ENCODE data around the gene TTLL11. TPM values are rescaled to one million over a fixed set of nuclear protein-coding genes. Genes with fewer than 3 reads are reported as not detected.
A peak's percentile ranks its signal among the peaks of the same experiment; 100 is the strongest.

The TTLL11 gene
- total and polyA plus RNA-seq, 4 donors: 1.4 to 4.5 (median 3.6) TPM

GRCh38 chr9:121820286-121821005 lies 272.7 kb downstream of the TTLL11 start:
- no peaks in the 10 kb centered on the region for H3K36me3 ChIP-seq (ENCODE audit: control insufficient read depth in 4 of 4, insufficient read depth in 3 of 4, low read depth in 1 of 4, low read length in 3 of 4)
- WGBS: 94% methylated on average over 11 of the region's 11 CpGs
- no peaks in the 10 kb centered on the region for H3K27me3 ChIP-seq (ENCODE audit: control insufficient read depth in 4 of 4, insufficient read depth in 4 of 4, low read length in 3 of 4)
- no peaks in the 10 kb centered on the region for H3K4me1 ChIP-seq (ENCODE audit: control insufficient read depth in 4 of 4, insufficient read depth in 4 of 4, low read length in 3 of 4)
- H3K9me3 ChIP-seq (ENCODE audit: control insufficient read depth in 4 of 4, low read length in 3 of 4): no peaks in the 10 kb centered on the region
- H3K4me3 ChIP-seq (ENCODE audit: low read depth in 1 of 3, low read length in 3 of 3): no peak overlapping the region
- no peak overlapping the region for H3K9ac ChIP-seq (ENCODE audit: low read depth in 1 of 2, low read length in 2 of 2)
- TF ChIP-seq HNF4A (conservative IDR thresholded peaks at IDR 0.05) (no peak), RXRA (IDR thresholded peaks at IDR 0.05) (no peak), NR2F2 (IDR thresholded peaks at IDR 0.05) (no peak), ATF3 (IDR thresholded peaks at IDR 0.05) (no peak), CTCF (IDR thresholded peaks at IDR 0.05; ENCODE audit: low read depth, low read length, missing input control) (no peak), JUND (IDR thresholded peaks at IDR 0.05) (no peak), FOXA1 (IDR thresholded peaks at IDR 0.05) (no peak), SP1 (IDR thresholded peaks at IDR 0.05) (no peak), RAD21 (IDR thresholded peaks at IDR 0.05) (no peak), FOXA2 (IDR thresholded peaks at IDR 0.05) (no peak), ZBTB33 (IDR thresholded peaks at IDR 0.05) (no peak), HNF4G (IDR thresholded peaks at IDR 0.05) (no peak), TAF1 (conservative IDR thresholded peaks at IDR 0.05) (no peak), YY1 (IDR thresholded peaks at IDR 0.05) (no peak), MAX (IDR thresholded peaks at IDR 0.05) (no peak)
- H3K27ac ChIP-seq (ENCODE audit: low read depth in 1 of 2, low read length in 2 of 2): no peak overlapping the region
- peak; percentile 32 for DNase-seq (ENCODE audit: low spot score)

- TF ChIP-seq HNF4G (IDR thresholded peaks at IDR 0.05): no peak
- no peak for TF ChIP-seq HNF4A (conservative IDR thresholded peaks at IDR 0.05)
- no peak for TF ChIP-seq MAX (IDR thresholded peaks at IDR 0.05)
- no peak for TF ChIP-seq ZBTB33 (IDR thresholded peaks at IDR 0.05)
- no peak for TF ChIP-seq GABPA (IDR thresholded peaks at IDR 0.05 in 1 of 2, conservative IDR thresholded peaks at IDR 0.05 in 1 of 2)
- TF ChIP-seq SP1 (IDR thresholded peaks at IDR 0.05): no peak
- TF ChIP-seq ATF3 (IDR thresholded peaks at IDR 0.05): no peak
- no peak for TF ChIP-seq RXRA (IDR thresholded peaks at IDR 0.05)
- TF ChIP-seq CTCF (IDR thresholded peaks at IDR 0.05; ENCODE audit: low read depth, low read length, missing input control): no peak
- Histone ChIP-seq H3K4me3 (ENCODE audit: low read depth in 1 of 3, low read length in 3 of 3) (no peak overlapping the region), H3K4me1 (ENCODE audit: control insufficient read depth in 4 of 4, insufficient read depth in 4 of 4, low read length in 3 of 4) (no peaks in the 10 kb centered on the region), H3K27me3 (ENCODE audit: control insufficient read depth in 4 of 4, insufficient read depth in 4 of 4, low read length in 3 of 4) (no peaks in the 10 kb centered on the region), H3K9ac (ENCODE audit: low read depth in 1 of 2, low read length in 2 of 2) (no peak overlapping the region), H3K27ac (ENCODE audit: low read depth in 1 of 2, low read length in 2 of 2) (no peak overlapping the region), H3K9me3 (ENCODE audit: control insufficient read depth in 4 of 4, low read length in 3 of 4) (no peaks in the 10 kb centered on the region), H3K36me3 (ENCODE audit: control insufficient read depth in 4 of 4, insufficient read depth in 3 of 4, low read depth in 1 of 4, low read length in 3 of 4) (no peaks in the 10 kb centered on the region)
- WGBS: 53% methylated on average over 20 of the region's 20 CpGs
- peak; percentile 40 for DNase-seq (ENCODE audit: low spot score)
These were observed 273.5 kb downstream of the TTLL11 start for GRCh38 chr9:121819428-121820231.
